ENCODE results near the gene EVC2. TPM values are rescaled to one million over a fixed set of nuclear protein-coding genes. Genes with fewer than 3 reads are reported as not detected.

EVC2 gene
- total and polyA plus RNA-seq, 2 donors (not counting 1 experiment from before 2014, with no cell fraction given) = 1.4 to 16.5 TPM

GRCh38 chr4:5658974-5659373 is 49.4 kb downstream of the EVC2 start:
- Histone ChIP-seq H2AFZ (ENCODE audit: low read length) (no peak overlapping the region), H3K27me3 (ENCODE audit: control insufficient read depth, insufficient read depth, low read length) (no peaks in the 10 kb centered on the region), H3K4me2 (ENCODE audit: extremely low read depth, insufficient read depth, low read length) (no peak overlapping the region), H4K20me1 (ENCODE audit: control insufficient read depth, extremely low read depth, insufficient read depth, low read length) (no peaks in the 10 kb centered on the region), H3K36me3 (ENCODE audit: control insufficient read depth, insufficient read depth, low read length) (peaks cover 5% of the 10 kb centered on the region), H3K4me1 (ENCODE audit: control insufficient read depth, extremely low read depth, insufficient read depth, low read length) (no peaks in the 10 kb centered on the region), H3K79me2 (ENCODE audit: control insufficient read depth, insufficient read depth, low read length) (no peaks in the 10 kb centered on the region), H3K9ac (ENCODE audit: insufficient read depth, low read length) (no peak overlapping the region), H3K9me3 (ENCODE audit: control insufficient read depth, insufficient read depth, low read depth, low read length) (no peaks in the 10 kb centered on the region), H3K4me3 (replicated peaks in 1 of 4; ENCODE audit: control extremely low read depth in 1 of 4, insufficient read depth in 1 of 4, low read depth in 3 of 4, low read length in 4 of 4) (no peak overlapping the region), H3K27ac (ENCODE audit: insufficient read depth, low read length) (no peak overlapping the region)
- no peak for DNase-seq (ENCODE audit: low read depth in 2 of 2)
- no peak for TF ChIP-seq CTCF (conservative IDR thresholded peaks at IDR 0.05 in 1 of 2, IDR thresholded peaks at IDR 0.05 in 1 of 2; ENCODE audit: low read depth in 1 of 2, low read length in 2 of 2)
- no peak for TF ChIP-seq EZH2 (IDR thresholded peaks at IDR 0.05; ENCODE audit: low read length, missing control alignments)

- peaks cover 3% of the 10 kb centered on the region for H3K36me3 ChIP-seq (ENCODE audit: control insufficient read depth, insufficient read depth, low read length)
- no peak overlapping the region for H3K27ac ChIP-seq (ENCODE audit: insufficient read depth, low read length)
- DNase-seq (ENCODE audit: low read depth in 2 of 2) = no peak
- H3K4me3 ChIP-seq (replicated peaks in 1 of 4; ENCODE audit: control extremely low read depth in 1 of 4, insufficient read depth in 1 of 4, low read depth in 3 of 4, low read length in 4 of 4) = no peak overlapping the region
- no peaks in the 10 kb centered on the region for H4K20me1 ChIP-seq (ENCODE audit: control insufficient read depth, extremely low read depth, insufficient read depth, low read length)
- no peak overlapping the region for H3K9ac ChIP-seq (ENCODE audit: insufficient read depth, low read length)
- H3K4me1 ChIP-seq (ENCODE audit: control insufficient read depth, extremely low read depth, insufficient read depth, low read length) = no peaks in the 10 kb centered on the region
- no peaks in the 10 kb centered on the region for H3K27me3 ChIP-seq (ENCODE audit: control insufficient read depth, insufficient read depth, low read length)
- no peak overlapping the region for H3K4me2 ChIP-seq (ENCODE audit: extremely low read depth, insufficient read depth, low read length)
- no peak overlapping the region for H2AFZ ChIP-seq (ENCODE audit: low read length)
- no peaks in the 10 kb centered on the region for H3K79me2 ChIP-seq (ENCODE audit: control insufficient read depth, insufficient read depth, low read length)
- no peaks in the 10 kb centered on the region for H3K9me3 ChIP-seq (ENCODE audit: control insufficient read depth, insufficient read depth, low read depth, low read length)
- TF ChIP-seq CTCF (conservative IDR thresholded peaks at IDR 0.05 in 1 of 2, IDR thresholded peaks at IDR 0.05 in 1 of 2; ENCODE audit: low read depth in 1 of 2, low read length in 2 of 2) = no peak
- no peak for TF ChIP-seq EZH2 (IDR thresholded peaks at IDR 0.05; ENCODE audit: low read length, missing control alignments)
Measured at GRCh38 chr4:5656415-5656814, 51.9 kb downstream of the EVC2 start.

GRCh38 chr4:5654791-5655190 is 53.6 kb downstream of the EVC2 start:
- H3K27ac ChIP-seq (ENCODE audit: insufficient read depth, low read length) = no peak overlapping the region
- DNase-seq (ENCODE audit: low read depth in 2 of 2) = no peak
- H4K20me1 ChIP-seq (ENCODE audit: control insufficient read depth, extremely low read depth, insufficient read depth, low read length) = no peaks in the 10 kb centered on the region
- H2AFZ ChIP-seq (ENCODE audit: low read length) = no peak overlapping the region
- TF ChIP-seq EZH2 (IDR thresholded peaks at IDR 0.05; ENCODE audit: low read length, missing control alignments) (no peak), CTCF (conservative IDR thresholded peaks at IDR 0.05 in 1 of 2, IDR thresholded peaks at IDR 0.05 in 1 of 2; ENCODE audit: low read depth in 1 of 2, low read length in 2 of 2) (no peak)
- H3K4me1 ChIP-seq (ENCODE audit: control insufficient read depth, extremely low read depth, insufficient read depth, low read length) = no peaks in the 10 kb centered on the region
- H3K4me3 ChIP-seq (replicated peaks in 1 of 4; ENCODE audit: control extremely low read depth in 1 of 4, insufficient read depth in 1 of 4, low read depth in 3 of 4, low read length in 4 of 4) = no peak overlapping the region
- H3K4me2 ChIP-seq (ENCODE audit: extremely low read depth, insufficient read depth, low read length) = no peak overlapping the region
- H3K27me3 ChIP-seq (ENCODE audit: control insufficient read depth, insufficient read depth, low read length) = no peaks in the 10 kb centered on the region
- no peaks in the 10 kb centered on the region for H3K79me2 ChIP-seq (ENCODE audit: control insufficient read depth, insufficient read depth, low read length)
- no peaks in the 10 kb centered on the region for H3K9me3 ChIP-seq (ENCODE audit: control insufficient read depth, insufficient read depth, low read depth, low read length)
- H3K36me3 ChIP-seq (ENCODE audit: control insufficient read depth, insufficient read depth, low read length) = peaks cover 3% of the 10 kb centered on the region
- H3K9ac ChIP-seq (ENCODE audit: insufficient read depth, low read length) = no peak overlapping the region
